MM.1S (cell line): ENCODE data around the gene PSMD11.

ENCODE experiments used
- DNase-seq: peaks from one replicate; pipeline ENCODE4 v3.0.0-alpha.2; 2015
- H2AFZ ChIP-seq: fragments of 300-600 bp; sonication (generic); 2 replicates; pipeline ENCODE4 v1.6.0; 2016; ENCODE audit warnings: antibody characterized with exemption, low read length
- H3F3A ChIP-seq: fragments of 300-600 bp; sonication (generic); 2 replicates; pipeline ENCODE4 v1.6.1; 2016; ENCODE audit warnings: mild to moderate bottlenecking, antibody characterized with exemption, low read length, moderate library complexity, mixed read lengths; ENCODE audit not compliant: insufficient read depth
- H3K27ac ChIP-seq: fragments of 300-600 bp; sonication (generic); 2 replicates; pipeline ENCODE4 v1.5.1; 2016; ENCODE audit warnings: mild to moderate bottlenecking, low read length
- H3K27me3 ChIP-seq: fragments of 300-600 bp; sonication (generic); replicated peaks from 2 replicates; pipeline ENCODE4 v1.6.0; 2016; ENCODE audit warnings: low read length; ENCODE audit not compliant: insufficient read depth
- H3K36me3 ChIP-seq: fragments of 300-600 bp; sonication (generic); replicated peaks from 2 replicates; pipeline ENCODE4 v1.6.1; 2016; ENCODE audit warnings: mild to moderate bottlenecking, low read length, mixed read lengths; ENCODE audit not compliant: insufficient read depth
- H3K4me1 ChIP-seq: fragments of 300-600 bp; sonication (generic); 2 replicates; pipeline ENCODE4 v1.6.1; 2016; ENCODE audit warnings: low read length, mixed read lengths
- H3K4me2 ChIP-seq: fragments of 300-600 bp; sonication (generic); 2 replicates; pipeline ENCODE4 v1.6.0; 2016; ENCODE audit warnings: low read depth, low read length
- H3K4me3 ChIP-seq: fragments of 300-600 bp; sonication (generic); 2 replicates; pipeline ENCODE4 v1.5.1; 2016; ENCODE audit warnings: low read length, mixed read lengths
- H3K79me2 ChIP-seq: fragments of 300-600 bp; sonication (generic); 2 replicates; pipeline ENCODE4 v1.6.1; 2016; ENCODE audit warnings: mixed run types, low read length, mixed read lengths
- H3K9ac ChIP-seq: fragments of 300-600 bp; sonication (generic); 2 replicates; pipeline ENCODE4 v1.6.1; 2016; ENCODE audit warnings: low read length, mixed read lengths
- H3K9me2 ChIP-seq: fragments of 300-600 bp; sonication (generic); replicated peaks from 2 replicates; pipeline ENCODE4 v1.6.1; 2016; ENCODE audit warnings: mild to moderate bottlenecking, low read length, mixed read lengths; ENCODE audit not compliant: insufficient read depth
- H3K9me3 ChIP-seq: fragments of 300-600 bp; sonication (generic); replicated peaks from 2 replicates; pipeline ENCODE4 v1.6.1; 2016; ENCODE audit warnings: mild to moderate bottlenecking, low read length, mixed read lengths; ENCODE audit not compliant: insufficient read depth
- H4K20me1 ChIP-seq: fragments of 300-600 bp; sonication (generic); 2 replicates; pipeline ENCODE4 v1.6.1; 2016; ENCODE audit warnings: mild to moderate bottlenecking, low read length, moderate library complexity, mixed read lengths; ENCODE audit not compliant: insufficient read depth
- CTCF ChIP-seq: fragments of 300-600 bp; sonication (generic); IDR thresholded peaks from 2 replicates; pipeline ENCODE4 v1.5.1; 2016; ENCODE audit warnings: antibody characterized with exemption, low read length, mixed read lengths
- EZH2 ChIP-seq: fragments of 300-600 bp; sonication (generic); optimal IDR thresholded peaks from 2 replicates; pipeline ENCODE3; 2017; ENCODE audit warnings: low read depth, mild to moderate bottlenecking, antibody characterized with exemption, low read length, mixed read lengths
- EZH2phosphoT487 ChIP-seq: fragments of 300-600 bp; sonication (generic); IDR thresholded peaks from 2 replicates; pipeline ENCODE4 v1.6.1; 2018; ENCODE audit warnings: antibody characterized with exemption, low read length

Gene PSMD11

DNA sequence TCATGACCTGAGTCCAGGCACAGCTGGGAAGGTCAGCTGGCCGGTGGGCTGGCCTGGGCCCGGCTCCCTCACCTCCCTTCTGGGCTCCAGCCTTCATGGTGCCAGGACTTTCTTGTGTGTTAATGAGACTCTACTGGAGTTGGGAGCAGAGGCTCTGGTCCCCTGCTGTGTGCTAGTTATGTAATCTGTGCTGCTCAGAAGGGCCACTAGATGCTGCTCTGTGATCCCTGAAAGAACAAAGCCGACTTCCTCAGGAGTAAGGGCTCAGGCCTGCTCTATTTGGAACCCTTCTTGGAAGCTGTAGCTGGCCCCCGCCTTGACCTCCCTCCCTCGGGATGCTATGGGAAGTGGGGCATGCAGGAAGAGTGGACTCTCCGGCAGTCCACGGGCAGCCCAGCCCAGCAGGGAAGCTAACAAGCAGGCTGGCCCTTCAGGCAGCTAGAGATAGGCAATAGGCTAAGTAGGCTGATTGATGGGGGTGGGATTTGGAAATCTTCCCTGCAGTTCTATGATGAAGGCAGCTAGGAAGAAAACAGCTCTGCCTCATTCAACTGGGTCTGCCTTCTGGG, 39.2 kb downstream of the PSMD11 start:
- Histone ChIP-seq H3F3A (peaks cover 46% of the 10 kb centered on the region), H3K4me2 (no peak overlapping the region), H3K4me3 (no peak overlapping the region)

DNA sequence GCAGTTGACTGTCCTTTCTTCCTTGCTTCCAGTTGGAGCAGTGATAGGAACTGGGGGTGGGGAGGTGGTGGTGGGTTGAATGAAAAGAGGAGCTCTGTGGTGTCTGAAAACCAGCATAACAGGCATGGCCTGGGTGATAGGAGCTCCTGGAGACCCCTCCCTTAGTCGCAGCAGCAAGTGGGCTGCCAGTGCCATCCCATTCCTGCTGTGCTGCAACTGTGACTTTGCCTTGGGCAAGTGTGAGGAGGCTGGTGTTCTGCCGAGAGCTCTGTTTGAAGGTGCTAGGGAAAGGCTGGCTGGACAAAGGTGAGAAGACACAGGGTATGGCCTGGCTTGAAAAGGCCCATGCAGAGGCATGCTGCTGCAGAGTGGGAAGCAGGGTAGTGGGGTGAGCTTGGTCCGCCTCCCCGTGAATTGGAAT, 39.7 kb downstream of the PSMD11 start:
- Histone ChIP-seq H3K9me3 (no peaks in the 10 kb centered on the region), H3K36me3 (0 out of 2 replicates have a peak, but pooled peaks cover 2% of the 10 kb centered on the region), H3K4me2 (no peak overlapping the region), H2AFZ (no peak overlapping the region), H3K9ac (no peak overlapping the region), H3K9me2 (no peaks in the 10 kb centered on the region), H3K4me1 (peaks cover 44% of the 10 kb centered on the region), H3K27me3 (no peaks in the 10 kb centered on the region), H3K4me3 (no peak overlapping the region), H3K27ac (peak overlapping the region; percentile 85; the same call in 1 of the 2 replicates), H3F3A (peaks cover 46% of the 10 kb centered on the region), H4K20me1 (no peaks in the 10 kb centered on the region), H3K79me2 (no peaks in the 10 kb centered on the region)
- TF ChIP-seq EZH2 (no peak), EZH2phosphoT487 (no peak)
- DNase-seq = no peak

More for the DNA sequence above, 39.2 kb downstream of the PSMD11 start:
- H3K36me3 ChIP-seq = 0 out of 2 replicates have a peak, but pooled peaks cover 4% of the 10 kb centered on the region
- no peak for DNase-seq
- H3K9me3 ChIP-seq = no peaks in the 10 kb centered on the region
- no peaks in the 10 kb centered on the region for H3K27me3 ChIP-seq
- no peak overlapping the region for H2AFZ ChIP-seq
- peaks cover 44% of the 10 kb centered on the region for H3K4me1 ChIP-seq
- H3K79me2 ChIP-seq = no peaks in the 10 kb centered on the region
- H3K9ac ChIP-seq = no peak overlapping the region
- H3K9me2 ChIP-seq = no peaks in the 10 kb centered on the region
- TF ChIP-seq EZH2 = no peak
- TF ChIP-seq CTCF = peak; percentile 45
- H3K27ac ChIP-seq = peak overlapping the region; percentile 85
- H4K20me1 ChIP-seq = no peaks in the 10 kb centered on the region

DNA sequence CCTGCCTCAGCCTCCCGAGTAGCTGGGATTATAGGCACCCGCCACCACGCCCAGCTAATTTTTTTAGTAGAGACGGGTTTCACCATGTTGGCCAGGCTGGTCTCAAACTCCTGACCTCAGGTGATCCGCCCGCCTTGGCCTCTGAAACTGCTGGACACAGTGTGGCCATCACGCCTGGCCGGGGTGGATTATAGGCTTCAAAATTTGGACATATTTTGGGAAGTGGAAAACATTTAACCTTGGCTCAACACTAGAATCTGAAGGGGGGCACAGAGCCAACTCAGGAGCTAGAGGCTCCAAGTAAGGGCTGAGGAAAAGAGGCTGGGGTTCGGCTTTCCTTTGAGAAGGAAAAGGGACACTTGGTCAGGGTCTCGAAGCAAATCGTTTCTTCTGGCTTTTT, 40.3 kb downstream of the PSMD11 start:
- Histone ChIP-seq H2AFZ (no peak overlapping the region), H4K20me1 (no peaks in the 10 kb centered on the region), H3K79me2 (no peaks in the 10 kb centered on the region), H3K4me2 (no peak overlapping the region), H3K36me3 (no peaks in the 10 kb centered on the region), H3K27ac (no peak overlapping the region), H3K27me3 (no peaks in the 10 kb centered on the region), H3F3A (peaks cover 46% of the 10 kb centered on the region), H3K9ac (no peak overlapping the region), H3K4me3 (no peak overlapping the region), H3K9me2 (no peaks in the 10 kb centered on the region), H3K9me3 (no peaks in the 10 kb centered on the region), H3K4me1 (peaks cover 44% of the 10 kb centered on the region)
- TF ChIP-seq EZH2phosphoT487 (no peak), EZH2 (no peak)
- no peak for DNase-seq

- H3K27me3 ChIP-seq = no peaks in the 10 kb centered on the region
- H3K4me1 ChIP-seq = peaks cover 38% of the 10 kb centered on the region
- no peak overlapping the region for H3K9ac ChIP-seq
- no peaks in the 10 kb centered on the region for H4K20me1 ChIP-seq
- H3K4me2 ChIP-seq = peak overlapping the region; percentile 46; the same call in 1 of the 2 replicates
- no peak overlapping the region for H3K4me3 ChIP-seq
- H3K9me3 ChIP-seq = no peaks in the 10 kb centered on the region
- no peak overlapping the region for H3K27ac ChIP-seq
- H3K9me2 ChIP-seq = no peaks in the 10 kb centered on the region
- H3K79me2 ChIP-seq = no peaks in the 10 kb centered on the region
- no peak overlapping the region for H2AFZ ChIP-seq
- no peak for TF ChIP-seq EZH2phosphoT487
- no peak for TF ChIP-seq EZH2
- no peak for TF ChIP-seq CTCF
- H3K36me3 ChIP-seq = no peaks in the 10 kb centered on the region
- peaks cover 42% of the 10 kb centered on the region for H3F3A ChIP-seq
- DNase-seq = no peak
Observed at GRCh38 chr17:32485261-32486110, 41.2 kb downstream of the PSMD11 start.
